Measurements from ENCODE around the gene SLC8B1.

DNA sequence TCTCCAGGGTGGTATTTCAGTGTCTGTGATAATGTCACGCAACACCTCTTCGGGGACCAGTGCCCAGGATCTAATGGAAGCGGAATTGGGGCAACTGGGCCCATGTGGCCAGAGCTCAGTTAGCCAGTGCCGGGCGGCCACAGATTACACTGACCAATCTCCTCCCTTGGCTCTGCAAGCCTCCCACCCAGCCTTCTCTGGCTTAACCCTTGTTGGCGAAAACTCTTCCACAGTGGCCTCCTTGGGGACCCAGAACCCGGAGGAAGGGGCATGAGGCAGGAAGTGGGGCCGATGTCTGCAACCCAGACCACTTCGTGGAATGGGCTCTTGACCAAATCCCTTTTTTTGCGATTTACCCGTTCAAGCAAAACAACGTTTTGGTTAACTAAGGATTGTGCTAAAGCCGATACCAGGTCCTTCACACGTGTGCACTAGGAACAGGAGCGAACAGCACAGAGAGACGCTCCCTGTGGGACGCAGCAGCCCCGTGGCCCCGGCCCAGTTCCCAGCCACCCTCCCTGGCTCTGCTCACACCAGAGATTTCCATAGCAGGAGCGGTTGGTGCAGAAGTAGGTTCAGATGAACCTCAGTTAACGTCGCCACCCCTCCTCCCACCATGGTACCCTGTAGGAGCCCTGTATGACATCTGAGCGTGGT, 38.2 kb downstream of the SLC8B1 start:
- TF ChIP-seq, protein P1, sequence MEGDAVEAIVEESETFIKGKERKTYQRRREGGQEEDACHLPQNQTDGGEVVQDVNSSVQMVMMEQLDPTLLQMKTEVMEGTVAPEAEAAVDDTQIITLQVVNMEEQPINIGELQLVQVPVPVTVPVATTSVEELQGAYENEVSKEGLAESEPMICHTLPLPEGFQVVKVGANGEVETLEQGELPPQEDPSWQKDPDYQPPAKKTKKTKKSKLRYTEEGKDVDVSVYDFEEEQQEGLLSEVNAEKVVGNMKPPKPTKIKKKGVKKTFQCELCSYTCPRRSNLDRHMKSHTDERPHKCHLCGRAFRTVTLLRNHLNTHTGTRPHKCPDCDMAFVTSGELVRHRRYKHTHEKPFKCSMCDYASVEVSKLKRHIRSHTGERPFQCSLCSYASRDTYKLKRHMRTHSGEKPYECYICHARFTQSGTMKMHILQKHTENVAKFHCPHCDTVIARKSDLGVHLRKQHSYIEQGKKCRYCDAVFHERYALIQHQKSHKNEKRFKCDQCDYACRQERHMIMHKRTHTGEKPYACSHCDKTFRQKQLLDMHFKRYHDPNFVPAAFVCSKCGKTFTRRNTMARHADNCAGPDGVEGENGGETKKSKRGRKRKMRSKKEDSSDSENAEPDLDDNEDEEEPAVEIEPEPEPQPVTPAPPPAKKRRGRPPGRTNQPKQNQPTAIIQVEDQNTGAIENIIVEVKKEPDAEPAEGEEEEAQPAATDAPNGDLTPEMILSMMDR (IDR thresholded peaks at IDR 0.05) = no peak
- TF ChIP-seq POLR2A (IDR thresholded peaks at IDR 0.05) = no peak

All from right lobe of liver (tissue), 4 donors.